OCI-LY1 (cell line): ENCODE measurements around the gene TBC1D16.
"Not testable (repeated sequence)": the region's sequence is repeated elsewhere in the genome, so short reads cannot be mapped to it uniquely, and the experiment has no call there.

Experiments
- H2AFZ ChIP-seq: fragments of 200-600 bp; sonication (generic), shearing (Covaris generic); 2 replicates; pipeline ENCODE4 v1.6.0; 2014; ENCODE audit warnings: antibody characterized with exemption, mild to moderate bottlenecking, low read length
- H3F3A ChIP-seq: fragments of 200-600 bp; sonication (generic), shearing (Covaris generic); 2 replicates; pipeline ENCODE4 v1.6.0; 2014; ENCODE audit warnings: mild to moderate bottlenecking, antibody characterized with exemption, low read length, moderate library complexity; ENCODE audit not compliant: insufficient read depth
- H3K27ac ChIP-seq: fragments of 200-600 bp; sonication (generic); 2 replicates; pipeline ENCODE4 v1.5.1; 2014; ENCODE audit warnings: low read length, mixed run types, mild to moderate bottlenecking, low read depth; ENCODE audit not compliant: poor library complexity, severe bottlenecking
- H3K27me3 ChIP-seq: fragments of 200-600 bp; sonication (generic); 2 replicates; pipeline ENCODE4 v1.6.0; 2014; ENCODE audit warnings: antibody characterized with exemption, mild to moderate bottlenecking, low read length, moderate library complexity; ENCODE audit not compliant: insufficient read depth
- H3K36me3 ChIP-seq: fragments of 200-600 bp; sonication (generic); 2 replicates; pipeline ENCODE4 v1.6.1; 2014; ENCODE audit warnings: mild to moderate bottlenecking, antibody characterized with exemption, low read length, moderate library complexity, mixed read lengths; ENCODE audit not compliant: insufficient read depth
- H3K4me1 ChIP-seq: fragments of 200-600 bp; sonication (generic); 2 replicates; pipeline ENCODE4 v1.5.1; 2014; ENCODE audit warnings: mild to moderate bottlenecking, low read length, moderate library complexity; ENCODE audit not compliant: insufficient read depth, severe bottlenecking
- H3K4me2 ChIP-seq: fragments of 200-600 bp; sonication (generic), shearing (Covaris generic); 2 replicates; pipeline ENCODE4 v1.6.1; 2014; ENCODE audit warnings: low read length
- H3K4me3 ChIP-seq: fragments of 200-600 bp; sonication (generic); 2 replicates; pipeline ENCODE4 v1.5.1; 2014; ENCODE audit warnings: low read length, low read depth, mild to moderate bottlenecking, mixed read lengths; ENCODE audit not compliant: poor library complexity, severe bottlenecking
- H3K79me2 ChIP-seq: fragments of 200-600 bp; shearing (Covaris generic); 2 replicates; pipeline ENCODE4 v1.6.1; 2016; ENCODE audit warnings: mixed run types, low read length, mixed read lengths; ENCODE audit not compliant: insufficient read depth
- H3K9ac ChIP-seq: fragments of 200-600 bp; sonication (generic), shearing (Covaris generic); 2 replicates; pipeline ENCODE4 v1.6.1; 2014; ENCODE audit warnings: mild to moderate bottlenecking, low read length, mixed read lengths
- H3K9me2 ChIP-seq: fragments of 200-600 bp; sonication (generic), shearing (Covaris generic); 2 replicates; pipeline ENCODE4 v1.6.1; 2014; ENCODE audit warnings: low read depth, mild to moderate bottlenecking, low read length, mixed read lengths
- H3K9me3 ChIP-seq: fragments of 200-600 bp; shearing (Covaris generic); 2 replicates; pipeline ENCODE4 v1.6.1; 2014; ENCODE audit warnings: low read length, mixed read lengths
- H4K20me1 ChIP-seq: fragments of 200-600 bp; sonication (generic), shearing (Covaris generic); 2 replicates; pipeline ENCODE4 v1.6.0; 2016; ENCODE audit warnings: mild to moderate bottlenecking, low read length; ENCODE audit not compliant: insufficient read depth
- CTCF ChIP-seq: fragments of 200-600 bp; sonication (generic), shearing (Covaris generic); IDR thresholded peaks from 2 replicates; pipeline ENCODE4 v1.5.1; 2017; ENCODE audit warnings: mild to moderate bottlenecking, antibody characterized with exemption, low read length, moderate library complexity, mixed read lengths
- EZH2 ChIP-seq: fragments of 200-600 bp; sonication (generic), shearing (Covaris generic); IDR thresholded peaks from 2 replicates; pipeline ENCODE4 v1.8.0; 2017; ENCODE audit warnings: borderline replicate concordance, mixed run types, mild to moderate bottlenecking, antibody characterized with exemption, low read length, moderate library complexity, mixed read lengths

Gene TBC1D16

GRCh38 chr17:79897243-79898063, 138.2 kb downstream of the TBC1D16 start:
- H3F3A ChIP-seq: no peaks in the 10 kb centered on the region
- no peak overlapping the region for H3K4me3 ChIP-seq
- H3K4me2 ChIP-seq: no peak overlapping the region
- TF ChIP-seq CTCF (no peak), EZH2 (no peak)
- no peaks in the 10 kb centered on the region; the same call in 1 of the 2 replicates for H3K27me3 ChIP-seq
- no peak overlapping the region for H3K9ac ChIP-seq
- H3K36me3 ChIP-seq: no peaks in the 10 kb centered on the region
- H2AFZ ChIP-seq: no peak overlapping the region
- H3K9me2 ChIP-seq: no peaks in the 10 kb centered on the region
- no peaks in the 10 kb centered on the region for H3K9me3 ChIP-seq
- no peaks in the 10 kb centered on the region for H3K4me1 ChIP-seq
- no peaks in the 10 kb centered on the region for H4K20me1 ChIP-seq
- H3K27ac ChIP-seq: no peak overlapping the region
- no peaks in the 10 kb centered on the region for H3K79me2 ChIP-seq

- not testable (repeated sequence) for H3K9me2 ChIP-seq, H3K9me3 ChIP-seq, H4K20me1 ChIP-seq, H3K27ac ChIP-seq, H3K79me2 ChIP-seq, H2AFZ ChIP-seq, H3K36me3 ChIP-seq, H3K4me2 ChIP-seq, H3K4me1 ChIP-seq, H3K9ac ChIP-seq, H3K27me3 ChIP-seq, H3F3A ChIP-seq, H3K4me3 ChIP-seq
Measured at GRCh38 chr17:79893457-79893856, 142.2 kb downstream of the TBC1D16 start.

- no peaks in the 10 kb centered on the region for H4K20me1 ChIP-seq
- H3K4me3 ChIP-seq: no peak overlapping the region
- H3K4me2 ChIP-seq: no peak overlapping the region
- H3K9me3 ChIP-seq: no peaks in the 10 kb centered on the region
- TF ChIP-seq CTCF (no peak), EZH2 (no peak)
- H3K9ac ChIP-seq: no peak overlapping the region
- no peaks in the 10 kb centered on the region for H3F3A ChIP-seq
- H3K27me3 ChIP-seq: no peaks in the 10 kb centered on the region
- H3K36me3 ChIP-seq: no peaks in the 10 kb centered on the region
- H2AFZ ChIP-seq: no peak overlapping the region
- no peaks in the 10 kb centered on the region for H3K9me2 ChIP-seq
- no peak overlapping the region for H3K27ac ChIP-seq
- H3K79me2 ChIP-seq: no peaks in the 10 kb centered on the region
- no peaks in the 10 kb centered on the region for H3K4me1 ChIP-seq
Measured at GRCh38 chr17:79892457-79893241, 143.0 kb downstream of the TBC1D16 start.
